ENCODE measurements around the gene COL21A1.

The COL21A1 gene

DNA sequence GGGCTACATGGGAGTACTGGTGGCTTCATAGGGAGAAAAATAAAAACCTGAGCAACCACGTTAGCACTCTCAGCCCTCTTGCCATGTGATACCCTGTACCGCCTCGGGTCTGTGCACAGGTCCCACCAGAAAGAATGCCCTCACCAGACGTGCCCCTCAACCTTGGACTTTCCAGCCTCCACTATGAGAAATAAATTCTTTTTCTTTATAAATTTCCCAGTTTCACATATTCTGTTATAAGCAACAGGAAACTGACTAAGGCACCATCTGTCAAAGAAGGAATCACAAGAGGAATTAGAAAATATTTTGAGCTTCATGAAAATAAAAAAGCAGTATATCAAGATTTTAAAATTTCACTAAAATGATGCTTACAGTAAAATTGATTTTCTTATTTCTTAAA is 203.6 kb downstream of the COL21A1 start:
- H3K4me3 ChIP-seq (replicated peaks in 1 of 2; ENCODE audit: low read depth in 2 of 2, low read length in 2 of 2) = no peak overlapping the region
- no peak for DNase-seq (ENCODE audit: low read depth in 2 of 2)
- TF ChIP-seq, protein P1, sequence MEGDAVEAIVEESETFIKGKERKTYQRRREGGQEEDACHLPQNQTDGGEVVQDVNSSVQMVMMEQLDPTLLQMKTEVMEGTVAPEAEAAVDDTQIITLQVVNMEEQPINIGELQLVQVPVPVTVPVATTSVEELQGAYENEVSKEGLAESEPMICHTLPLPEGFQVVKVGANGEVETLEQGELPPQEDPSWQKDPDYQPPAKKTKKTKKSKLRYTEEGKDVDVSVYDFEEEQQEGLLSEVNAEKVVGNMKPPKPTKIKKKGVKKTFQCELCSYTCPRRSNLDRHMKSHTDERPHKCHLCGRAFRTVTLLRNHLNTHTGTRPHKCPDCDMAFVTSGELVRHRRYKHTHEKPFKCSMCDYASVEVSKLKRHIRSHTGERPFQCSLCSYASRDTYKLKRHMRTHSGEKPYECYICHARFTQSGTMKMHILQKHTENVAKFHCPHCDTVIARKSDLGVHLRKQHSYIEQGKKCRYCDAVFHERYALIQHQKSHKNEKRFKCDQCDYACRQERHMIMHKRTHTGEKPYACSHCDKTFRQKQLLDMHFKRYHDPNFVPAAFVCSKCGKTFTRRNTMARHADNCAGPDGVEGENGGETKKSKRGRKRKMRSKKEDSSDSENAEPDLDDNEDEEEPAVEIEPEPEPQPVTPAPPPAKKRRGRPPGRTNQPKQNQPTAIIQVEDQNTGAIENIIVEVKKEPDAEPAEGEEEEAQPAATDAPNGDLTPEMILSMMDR (IDR thresholded peaks at IDR 0.05; ENCODE audit: low read depth, low read length) = no peak

GRCh38 chr6:56043076-56043475 is 204.3 kb downstream of the COL21A1 start:
- no peak overlapping the region for H3K4me3 ChIP-seq (replicated peaks in 1 of 2; ENCODE audit: low read depth in 2 of 2, low read length in 2 of 2)
- DNase-seq (ENCODE audit: low read depth in 2 of 2) = no peak
- TF ChIP-seq, protein P1 (IDR thresholded peaks at IDR 0.05; ENCODE audit: low read depth, low read length) = no peak

DNA sequence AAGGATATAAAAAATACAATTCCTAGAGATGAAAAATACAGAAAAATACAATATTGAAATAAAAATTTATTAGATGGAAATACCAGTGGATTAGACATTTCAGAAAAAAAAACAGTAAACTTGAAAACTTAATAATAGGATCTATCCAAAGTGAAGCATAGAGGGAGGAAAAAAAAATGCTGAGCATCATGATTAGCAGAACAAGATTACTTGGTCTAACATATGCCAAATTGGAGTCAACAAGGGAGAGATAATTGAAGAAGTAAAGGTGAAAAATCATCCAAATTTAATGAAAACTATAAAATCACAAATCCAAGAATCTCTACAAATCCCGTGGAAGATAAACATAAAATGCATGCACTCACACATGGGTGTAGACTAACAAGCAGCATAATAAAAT is 205.8 kb downstream of the COL21A1 start:
- no peak for DNase-seq (ENCODE audit: low read depth in 2 of 2)
- TF ChIP-seq, protein P1 (IDR thresholded peaks at IDR 0.05; ENCODE audit: low read depth, low read length) = no peak
- H3K4me3 ChIP-seq (replicated peaks in 1 of 2; ENCODE audit: low read depth in 2 of 2, low read length in 2 of 2) = no peak overlapping the region

GRCh38 chr6:56040889-56041301 is 206.5 kb downstream of the COL21A1 start:
- TF ChIP-seq, protein P1 (IDR thresholded peaks at IDR 0.05; ENCODE audit: low read depth, low read length) = no peak
- no peak overlapping the region for H3K4me3 ChIP-seq (replicated peaks in 1 of 2; ENCODE audit: low read depth in 2 of 2, low read length in 2 of 2)
- DNase-seq (ENCODE audit: low read depth in 2 of 2) = peak; percentile 70 to 89

DNA sequence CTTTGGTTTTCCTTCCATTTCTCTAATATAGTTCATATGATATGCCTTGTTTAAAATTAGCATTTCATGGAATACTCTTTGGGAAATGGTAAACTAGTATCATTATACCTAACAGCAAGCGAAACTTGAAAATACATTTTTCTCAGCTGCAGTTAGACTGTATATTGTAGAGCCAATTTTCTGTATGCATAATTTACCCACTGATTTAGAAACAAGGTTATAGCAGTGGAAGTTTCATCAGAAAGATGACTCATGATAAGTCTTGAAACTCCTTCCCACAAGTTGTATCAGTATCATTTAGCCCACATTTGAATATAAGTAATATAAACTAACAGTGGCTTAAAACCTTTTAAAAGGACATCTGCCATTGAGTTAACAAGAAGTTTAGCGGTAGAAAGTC is 207.2 kb downstream of the COL21A1 start:
- TF ChIP-seq, protein P1 (IDR thresholded peaks at IDR 0.05; ENCODE audit: low read depth, low read length) = no peak
- peak; percentile 63 to 81 for DNase-seq (ENCODE audit: low read depth in 2 of 2)
- no peak overlapping the region for H3K4me3 ChIP-seq (replicated peaks in 1 of 2; ENCODE audit: low read depth in 2 of 2, low read length in 2 of 2)

GRCh38 chr6:56038764-56039163 is 208.6 kb downstream of the COL21A1 start:
- DNase-seq (ENCODE audit: low read depth in 2 of 2) = no peak
- TF ChIP-seq, protein P1 (IDR thresholded peaks at IDR 0.05; ENCODE audit: low read depth, low read length) = no peak
- no peak overlapping the region for H3K4me3 ChIP-seq (replicated peaks in 1 of 2; ENCODE audit: low read depth in 2 of 2, low read length in 2 of 2)

DNA sequence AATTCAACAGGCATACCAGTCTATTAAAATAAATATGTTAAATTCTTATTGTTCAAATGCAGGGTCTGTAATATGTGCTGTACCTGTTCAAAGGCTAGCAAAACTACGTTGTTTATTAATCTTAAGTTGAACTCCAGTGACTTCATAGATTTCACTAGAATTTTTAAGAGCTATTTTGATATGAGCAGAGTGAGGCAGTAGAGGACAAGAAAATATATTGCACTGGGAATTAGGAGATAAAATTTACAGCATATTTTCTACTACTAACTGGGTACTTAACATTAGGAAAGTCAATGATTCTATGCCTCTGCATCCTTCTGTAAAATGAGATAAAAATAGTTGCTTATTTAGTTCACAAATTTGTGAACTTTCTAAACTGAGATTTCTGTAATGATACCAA is 209.8 kb downstream of the COL21A1 start:
- TF ChIP-seq, protein P1 (IDR thresholded peaks at IDR 0.05; ENCODE audit: low read depth, low read length) = no peak
- DNase-seq (ENCODE audit: low read depth in 2 of 2) = peak in 1 of 2 donors; percentile 50
- no peak overlapping the region for H3K4me3 ChIP-seq (replicated peaks in 1 of 2; ENCODE audit: low read depth in 2 of 2, low read length in 2 of 2)

Data from cardiac fibroblast (primary cell).